BE2C (cell line): Measurements from ENCODE around the gene SIPA1L3.

Experiments used
- DNase-seq: peaks from one replicate; pipeline ENCODE4 v3.0.0-alpha.2; 2020
- H3K27me3 ChIP-seq: fragments of 250-450 bp; sonication (Bioruptor Pico); 2 replicates; pipeline ENCODE4 v1.5.1; 2020; ENCODE audit warnings: mild to moderate bottlenecking
- H3K36me3 ChIP-seq: fragments of 250-450 bp; sonication (Bioruptor Pico); 2 replicates; pipeline ENCODE4 v1.5.1; 2020; ENCODE audit warnings: mild to moderate bottlenecking
- H3K4me1 ChIP-seq: fragments of 250-450 bp; sonication (Bioruptor Pico); 2 replicates; pipeline ENCODE4 v1.5.1; 2020
- H3K4me3 ChIP-seq: 2 replicates; pipeline ENCODE4 v1.5.1; 2011; ENCODE audit warnings: low read depth, low read length
- H3K9me3 ChIP-seq: fragments of 250-450 bp; sonication (Bioruptor Pico); 2 replicates; pipeline ENCODE4 v1.5.1; 2020
- TF ChIP-seq, protein P1 (sequence below): IDR thresholded peaks from 2 replicates; pipeline ENCODE4 v1.5.1; 2012; ENCODE audit warnings: mild to moderate bottlenecking, low read depth, low read length

SIPA1L3 gene

DNA sequence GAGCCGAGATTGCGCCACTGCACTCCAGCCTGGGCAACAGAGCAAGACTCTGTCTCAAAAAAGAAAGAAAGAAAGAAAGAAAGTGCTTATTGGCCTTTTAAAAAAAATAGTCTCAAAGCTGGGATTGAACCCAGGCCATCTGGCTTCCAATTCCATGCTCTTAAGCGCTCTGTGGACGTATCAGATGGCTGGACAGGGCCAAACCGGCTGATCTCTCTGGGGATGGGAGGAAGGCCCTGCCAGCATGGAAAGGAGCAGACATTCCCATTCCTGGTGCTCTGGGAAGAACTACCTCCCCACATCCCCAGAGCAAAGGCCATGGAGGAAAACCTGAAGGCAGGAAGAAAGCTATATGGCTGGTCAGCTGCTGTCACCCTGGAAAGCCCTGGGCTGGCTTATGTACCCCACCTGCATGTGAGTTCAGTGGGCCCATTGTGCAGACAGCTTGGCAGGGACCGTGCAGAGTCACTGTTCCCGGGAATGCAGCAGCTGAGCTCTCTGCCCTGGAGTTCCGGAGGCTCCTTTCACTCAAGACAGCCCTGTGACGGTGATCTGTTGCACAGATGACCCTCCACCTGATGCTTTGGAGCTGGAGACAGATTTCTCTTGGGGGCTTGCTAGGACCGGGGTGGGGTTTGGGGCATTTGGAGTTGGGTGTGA lies 84.3 kb downstream of the SIPA1L3 start:
- no peaks in the 10 kb centered on the region for H3K9me3 ChIP-seq
- H3K36me3 ChIP-seq: no peaks in the 10 kb centered on the region
- TF ChIP-seq, protein P1, sequence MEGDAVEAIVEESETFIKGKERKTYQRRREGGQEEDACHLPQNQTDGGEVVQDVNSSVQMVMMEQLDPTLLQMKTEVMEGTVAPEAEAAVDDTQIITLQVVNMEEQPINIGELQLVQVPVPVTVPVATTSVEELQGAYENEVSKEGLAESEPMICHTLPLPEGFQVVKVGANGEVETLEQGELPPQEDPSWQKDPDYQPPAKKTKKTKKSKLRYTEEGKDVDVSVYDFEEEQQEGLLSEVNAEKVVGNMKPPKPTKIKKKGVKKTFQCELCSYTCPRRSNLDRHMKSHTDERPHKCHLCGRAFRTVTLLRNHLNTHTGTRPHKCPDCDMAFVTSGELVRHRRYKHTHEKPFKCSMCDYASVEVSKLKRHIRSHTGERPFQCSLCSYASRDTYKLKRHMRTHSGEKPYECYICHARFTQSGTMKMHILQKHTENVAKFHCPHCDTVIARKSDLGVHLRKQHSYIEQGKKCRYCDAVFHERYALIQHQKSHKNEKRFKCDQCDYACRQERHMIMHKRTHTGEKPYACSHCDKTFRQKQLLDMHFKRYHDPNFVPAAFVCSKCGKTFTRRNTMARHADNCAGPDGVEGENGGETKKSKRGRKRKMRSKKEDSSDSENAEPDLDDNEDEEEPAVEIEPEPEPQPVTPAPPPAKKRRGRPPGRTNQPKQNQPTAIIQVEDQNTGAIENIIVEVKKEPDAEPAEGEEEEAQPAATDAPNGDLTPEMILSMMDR: no peak
- H3K4me3 ChIP-seq: no peak overlapping the region
- no peaks in the 10 kb centered on the region for H3K27me3 ChIP-seq
- DNase-seq: no peak
- no peaks in the 10 kb centered on the region for H3K4me1 ChIP-seq

DNA sequence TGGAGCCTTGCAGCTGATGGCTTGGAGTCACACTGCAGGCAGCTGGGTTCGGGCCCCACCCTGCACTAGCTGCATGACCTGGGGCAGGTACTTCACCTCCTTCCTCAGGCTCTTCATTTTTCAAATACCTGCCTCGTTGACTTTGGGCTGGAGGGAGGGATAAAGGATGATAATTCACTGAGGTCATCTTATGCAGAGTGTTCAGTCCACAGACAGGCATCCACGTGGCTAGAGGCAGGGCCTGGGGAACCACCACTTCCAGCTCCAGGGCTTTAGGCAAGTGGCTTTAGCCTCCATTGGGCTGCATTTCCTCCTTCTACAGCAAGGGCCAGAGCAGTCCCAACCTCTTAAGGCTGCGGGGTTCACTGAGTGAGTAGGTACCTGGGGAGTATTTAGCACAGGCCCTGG lies 84.8 kb downstream of the SIPA1L3 start:
- TF ChIP-seq, protein P1: no peak
- Histone ChIP-seq H3K36me3 (no peaks in the 10 kb centered on the region), H3K27me3 (no peaks in the 10 kb centered on the region), H3K4me3 (no peak overlapping the region), H3K4me1 (no peaks in the 10 kb centered on the region), H3K9me3 (no peaks in the 10 kb centered on the region)
- DNase-seq: no peak

DNA sequence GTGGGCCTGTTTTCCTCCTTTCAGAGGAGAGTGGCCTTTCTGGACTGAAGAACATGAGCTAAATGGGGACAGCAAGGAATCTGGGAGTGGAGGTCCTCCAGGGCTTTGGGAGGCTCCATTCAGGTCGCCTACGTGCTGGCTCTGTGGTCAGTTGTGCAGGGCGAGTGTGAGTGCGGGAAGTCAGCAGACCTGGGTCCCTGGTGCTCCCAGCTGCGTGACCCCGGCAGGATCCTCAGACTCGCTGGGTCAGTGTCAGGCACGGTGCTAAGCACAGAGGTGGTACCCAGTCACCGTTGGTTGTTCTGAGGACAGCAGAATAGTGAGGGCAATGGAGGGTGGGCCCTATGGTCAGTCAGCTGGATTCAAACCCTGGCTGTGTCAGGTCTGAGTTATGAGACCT lies 85.8 kb downstream of the SIPA1L3 start:
- no peaks in the 10 kb centered on the region for H3K4me1 ChIP-seq
- H3K9me3 ChIP-seq: no peaks in the 10 kb centered on the region
- no peaks in the 10 kb centered on the region for H3K27me3 ChIP-seq
- TF ChIP-seq, protein P1: no peak
- no peaks in the 10 kb centered on the region for H3K36me3 ChIP-seq
- H3K4me3 ChIP-seq: no peak overlapping the region
- no peak for DNase-seq

DNA sequence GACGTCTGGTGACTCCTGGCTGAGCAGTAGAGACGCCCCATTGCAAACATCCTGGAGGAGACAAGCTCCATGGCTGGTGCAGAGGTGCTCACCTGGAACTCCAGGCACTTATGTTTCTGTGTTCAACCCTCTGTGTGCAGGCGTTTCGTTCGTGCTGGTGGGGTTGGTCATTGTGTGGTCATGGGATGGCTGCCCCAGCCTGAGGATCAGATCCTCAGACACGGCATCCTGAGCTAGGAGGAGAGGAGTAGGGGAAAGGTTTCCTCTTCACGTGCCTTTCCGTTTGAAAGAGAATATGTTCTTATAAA lies 87.8 kb downstream of the SIPA1L3 start:
- H3K27me3 ChIP-seq: no peaks in the 10 kb centered on the region
- no peaks in the 10 kb centered on the region for H3K4me1 ChIP-seq
- no peak overlapping the region for H3K4me3 ChIP-seq
- TF ChIP-seq, protein P1: no peak
- H3K36me3 ChIP-seq: no peaks in the 10 kb centered on the region
- DNase-seq: no peak
- no peaks in the 10 kb centered on the region for H3K9me3 ChIP-seq

DNA sequence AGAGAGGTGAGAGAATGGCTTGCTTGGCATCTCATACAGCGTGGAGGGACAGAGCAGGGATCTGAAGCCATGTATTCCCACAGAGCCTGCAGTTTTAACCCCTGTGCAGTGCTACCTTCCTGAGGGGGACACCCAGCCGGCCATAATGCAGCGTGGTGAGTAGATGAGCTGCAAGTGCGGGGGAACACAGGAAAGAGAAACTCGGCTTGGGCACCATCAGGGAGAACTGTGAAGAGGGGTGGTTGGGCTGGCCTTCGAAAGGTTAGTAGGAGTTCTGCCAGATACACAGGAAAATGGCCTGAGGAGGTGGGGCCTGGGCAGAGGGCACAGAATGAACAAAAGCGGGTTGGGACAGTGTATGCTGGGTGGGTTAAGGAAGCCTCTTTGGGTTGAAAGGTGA lies 88.3 kb downstream of the SIPA1L3 start:
- H3K4me1 ChIP-seq: no peaks in the 10 kb centered on the region

DNA sequence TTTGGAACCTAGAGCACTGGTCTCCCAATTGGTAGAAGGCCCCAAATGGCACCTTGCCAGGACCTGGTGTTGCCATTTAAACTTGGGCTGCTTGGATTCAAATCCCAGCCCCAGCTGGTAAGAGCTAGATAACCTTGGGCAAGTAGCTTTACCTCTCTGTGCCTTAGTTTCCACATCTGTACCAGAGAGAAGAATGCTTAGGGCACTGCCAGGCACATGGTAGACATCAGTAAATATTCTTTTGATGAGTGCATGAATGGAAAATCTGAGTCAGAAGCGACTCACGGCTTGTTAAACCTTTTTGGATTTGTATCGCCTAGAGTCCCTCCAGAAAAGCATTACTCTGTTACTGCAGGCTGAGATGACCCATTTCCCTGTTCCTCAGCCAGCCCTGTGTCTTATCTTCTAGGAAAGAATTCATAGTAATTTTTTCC lies 90.9 kb downstream of the SIPA1L3 start:
- Histone ChIP-seq H3K36me3 (no peaks in the 10 kb centered on the region), H3K27me3 (no peaks in the 10 kb centered on the region), H3K9me3 (no peaks in the 10 kb centered on the region), H3K4me1 (peaks cover 2% of the 10 kb centered on the region; the same call in 1 of the 2 replicates), H3K4me3 (no peak overlapping the region)
- TF ChIP-seq, protein P1: no peak
- DNase-seq: no peak

More for the DNA sequence above, 88.3 kb downstream of the SIPA1L3 start:
- Histone ChIP-seq H3K4me3 (no peak overlapping the region), H3K27me3 (no peaks in the 10 kb centered on the region), H3K9me3 (no peaks in the 10 kb centered on the region), H3K36me3 (no peaks in the 10 kb centered on the region)
- TF ChIP-seq, protein P1: no peak
- DNase-seq: no peak
